B cell (primary cell): ENCODE data around the gene MED31.

Source experiments
- CTCF ChIP-seq: fragments of 200-600 bp; IDR thresholded peaks from one replicate; pipeline ENCODE4 v1.8.0; 2022; ENCODE audit warnings: antibody characterized with exemption, mild to moderate bottlenecking
- EZH2 ChIP-seq: IDR thresholded peaks from 2 replicates; pipeline ENCODE4 v1.6.1; 2012; ENCODE audit warnings: borderline replicate concordance, low read depth, mild to moderate bottlenecking, moderate library complexity, low read length; ENCODE audit not compliant: insufficient read depth, poor library complexity, severe bottlenecking

GRCh38 chr17:6632530-6632929, 18.9 kb downstream of the MED31 start:
- TF ChIP-seq CTCF (no peak), EZH2 (no peak)
